ENCODE data around the gene WWOX.

Gene WWOX

DNA sequence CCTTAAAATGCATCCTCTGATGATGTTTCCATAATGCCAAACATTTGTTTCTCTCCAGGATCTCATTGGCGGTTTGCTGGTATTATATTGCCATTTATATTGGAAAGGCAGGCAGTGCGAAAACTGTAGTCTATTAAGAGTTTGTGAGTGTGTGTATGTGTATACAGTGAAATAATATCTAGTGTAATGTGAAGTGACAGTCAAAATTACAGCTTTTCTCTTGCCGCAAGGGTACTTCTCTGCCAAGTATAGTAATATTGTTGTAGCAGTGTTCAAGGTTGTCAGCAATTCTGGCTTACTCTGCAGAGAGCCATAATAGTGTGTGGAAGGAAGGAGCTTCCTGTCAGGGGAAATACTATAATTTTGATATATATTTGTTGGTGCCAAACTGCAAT lies 178.6 kb downstream of the WWOX start:
- DNase-seq = no peak

DNA sequence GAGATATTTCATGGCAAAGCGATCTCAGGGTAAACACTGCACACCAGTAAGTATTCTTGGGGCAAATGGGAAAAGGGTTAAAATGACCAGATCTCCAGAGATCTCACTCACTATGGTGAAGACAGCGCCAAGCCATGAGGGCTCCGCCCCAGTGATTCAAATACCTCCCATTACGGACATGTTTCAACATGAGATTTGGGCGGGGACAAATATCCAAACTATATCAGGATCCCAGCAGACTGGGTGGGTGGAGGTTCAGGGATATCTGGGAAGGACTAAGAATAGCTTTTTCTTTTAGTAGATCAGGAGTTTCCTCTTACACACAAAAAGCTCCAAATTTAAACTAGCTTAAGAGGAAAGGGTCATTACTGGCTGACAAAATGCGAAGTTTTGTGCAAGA lies 181.7 kb downstream of the WWOX start:
- DNase-seq = no peak

DNA sequence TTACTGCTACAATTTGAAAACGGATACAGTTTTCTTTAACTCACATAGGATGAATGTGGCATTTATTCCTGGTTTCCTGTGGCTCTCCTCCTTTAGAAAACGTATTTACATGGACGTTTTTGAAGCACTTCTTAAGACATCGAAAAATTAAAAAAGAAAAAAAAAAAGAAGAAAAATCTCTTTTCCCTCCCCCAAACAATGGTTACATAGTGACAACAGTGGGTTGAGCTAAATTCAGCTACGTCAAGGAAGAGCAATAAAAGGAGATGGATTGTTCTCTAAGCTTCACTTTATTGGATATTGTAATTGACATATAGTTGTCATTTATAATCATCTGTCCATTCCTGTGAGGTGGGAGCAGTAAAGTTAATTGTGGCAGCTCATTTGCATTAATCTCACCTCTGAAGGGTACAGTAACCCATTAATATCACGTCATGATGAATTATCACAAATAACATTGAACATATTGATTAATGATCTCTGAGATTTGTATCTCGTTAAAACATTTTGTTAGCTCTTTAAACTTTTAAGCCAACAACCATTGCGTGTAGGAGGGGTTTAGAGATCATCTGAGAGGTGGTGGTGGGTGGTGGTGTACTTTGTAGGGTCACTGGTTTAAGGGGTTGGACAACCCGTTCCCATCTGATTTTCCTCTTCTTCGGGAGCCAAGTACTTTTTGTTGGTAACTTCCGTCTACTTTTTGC lies 184.2 kb downstream of the WWOX start:
- no peak for DNase-seq

DNA sequence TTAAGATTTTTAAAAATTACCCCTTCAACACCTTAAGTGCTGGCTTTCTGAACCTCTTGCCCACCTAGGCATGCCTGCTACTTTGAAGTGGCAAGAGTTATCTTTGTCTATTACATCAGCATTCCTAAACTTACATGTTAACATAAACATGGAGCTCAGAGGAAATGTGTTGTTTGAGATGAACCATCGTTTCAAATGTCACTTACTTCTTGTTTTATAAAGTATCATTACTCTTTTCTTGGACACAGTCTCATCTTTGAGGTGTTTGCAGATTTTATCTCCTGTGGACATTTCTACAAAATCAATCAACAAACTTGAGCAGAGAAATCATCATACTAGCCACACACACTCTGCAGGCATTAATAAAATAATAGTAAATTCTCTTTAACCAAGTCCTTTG lies 184.9 kb downstream of the WWOX start:
- DNase-seq = no peak

DNA sequence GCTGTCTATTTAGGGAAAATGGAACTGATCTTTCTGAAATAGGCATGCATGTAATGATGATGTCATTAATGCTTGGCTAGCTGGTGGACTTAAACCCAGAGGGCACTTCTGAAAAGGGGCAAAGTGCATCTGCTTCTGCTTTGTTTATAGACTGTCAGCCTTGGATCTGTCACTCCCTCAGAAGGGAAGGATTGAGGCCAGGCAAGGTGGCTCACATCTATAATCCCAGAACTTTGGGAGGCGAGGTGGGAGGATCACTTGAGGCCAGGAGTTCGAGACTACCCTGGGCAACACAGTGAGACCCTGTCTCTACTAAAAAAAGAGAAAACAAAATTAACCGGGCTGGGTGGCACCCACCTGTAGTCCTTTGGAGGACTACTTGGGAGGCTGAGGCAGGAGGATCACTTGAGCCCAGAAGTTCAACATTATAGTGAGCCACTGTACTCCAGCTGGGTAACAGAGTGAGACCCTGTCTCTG lies 185.5 kb downstream of the WWOX start:
- no peak for DNase-seq

DNA sequence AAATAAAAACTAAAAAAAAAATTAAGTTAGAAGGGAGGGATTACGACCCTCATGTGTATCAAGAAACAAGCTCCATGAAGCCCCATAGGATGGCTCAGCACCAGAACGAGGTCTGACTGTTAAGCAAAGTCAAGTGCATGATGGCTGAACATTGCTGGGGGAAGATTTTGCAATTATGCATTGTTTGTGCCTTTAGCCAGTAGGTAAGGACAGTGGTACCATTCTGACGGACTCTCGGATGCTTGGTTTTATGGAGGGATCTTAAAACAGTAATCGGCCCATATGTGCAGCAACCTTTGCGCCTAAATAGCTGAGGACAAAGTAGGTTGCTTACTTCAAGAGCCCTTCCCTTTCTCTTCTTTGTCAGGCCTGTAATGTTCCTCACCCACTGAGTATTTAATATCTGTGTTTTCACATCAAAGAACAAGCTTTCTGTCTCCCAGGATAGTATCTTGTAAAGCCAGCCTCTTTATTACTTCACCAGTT lies 186.0 kb downstream of the WWOX start:
- DNase-seq = no peak

DNA sequence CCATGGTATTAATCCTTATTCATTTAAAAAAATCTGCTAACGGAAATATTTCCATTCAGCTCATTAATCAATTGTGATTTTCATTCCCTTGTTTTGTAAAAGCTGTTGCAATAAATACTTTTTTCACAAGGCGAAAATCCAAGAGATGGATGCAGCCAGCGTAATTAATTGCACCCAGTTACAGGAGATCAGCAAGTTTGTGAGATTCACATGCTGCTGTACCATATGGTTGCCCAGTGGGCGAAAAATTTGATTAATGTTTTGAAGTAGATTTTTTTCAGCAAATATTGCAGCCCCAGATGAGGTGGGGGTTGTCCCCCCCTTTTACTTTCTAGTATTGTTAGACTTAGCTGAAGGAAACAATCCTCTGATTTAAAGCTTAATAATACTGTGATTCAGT lies 186.6 kb downstream of the WWOX start:
- no peak for DNase-seq

DNA sequence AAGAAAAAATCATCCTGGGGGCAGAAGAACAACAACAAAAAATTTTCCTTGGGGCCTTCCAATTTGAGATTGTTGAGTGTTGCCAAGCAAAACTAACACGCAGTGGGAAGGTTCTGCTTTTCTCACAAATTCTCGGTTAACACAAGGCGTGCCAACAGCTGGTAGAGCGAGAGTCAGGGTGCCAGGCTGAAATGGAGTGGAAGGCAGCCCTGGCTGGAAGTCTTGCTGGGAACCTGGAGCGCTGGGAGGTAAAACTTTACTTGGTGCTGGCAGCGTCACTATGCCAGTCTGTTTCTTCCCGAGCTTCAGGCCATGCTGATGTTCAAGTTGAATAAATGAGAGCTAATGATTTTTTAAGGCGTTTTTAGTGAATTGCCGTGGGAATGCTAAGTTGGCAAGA lies 189.4 kb downstream of the WWOX start:
- DNase-seq = no peak

DNA sequence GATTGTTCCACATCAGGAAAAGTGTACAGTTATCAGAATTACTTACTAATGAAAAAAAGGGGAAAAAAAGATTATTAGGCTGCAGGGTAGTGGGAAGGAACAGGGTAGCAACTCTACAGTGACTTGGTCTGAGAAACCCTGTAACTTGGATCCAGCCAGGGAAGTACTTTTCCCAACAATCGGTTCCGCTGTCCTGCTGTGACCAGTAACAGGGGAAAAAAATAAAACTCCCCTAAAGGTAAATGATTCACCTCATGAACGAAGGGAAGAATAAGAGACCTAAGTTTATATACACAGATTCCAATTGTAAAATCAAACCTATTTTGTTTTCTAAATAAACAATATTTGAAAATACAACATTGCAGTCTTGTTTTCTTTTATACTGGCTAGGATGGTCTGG lies 189.9 kb downstream of the WWOX start:
- DNase-seq = no peak

DNA sequence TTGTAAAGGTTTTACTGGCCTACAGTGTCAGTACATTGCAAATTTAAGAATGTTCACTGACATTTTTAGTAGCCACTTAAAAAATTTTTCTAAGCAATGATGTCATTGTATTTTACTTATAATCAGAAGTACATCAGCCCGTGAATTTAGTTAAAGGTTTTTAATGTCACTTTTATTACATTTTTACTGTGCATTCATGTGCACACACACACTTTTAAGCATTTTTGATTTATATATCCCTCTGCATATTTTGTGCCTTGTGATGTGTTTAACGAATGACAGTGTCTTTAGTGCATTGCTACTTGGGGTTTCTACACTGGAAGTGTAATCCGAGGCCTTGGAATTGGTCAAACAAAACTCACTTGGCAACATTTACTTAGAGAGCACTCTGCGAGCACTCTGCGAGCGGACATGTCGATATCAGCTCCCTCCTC lies 190.4 kb downstream of the WWOX start:
- no peak for DNase-seq

DNA sequence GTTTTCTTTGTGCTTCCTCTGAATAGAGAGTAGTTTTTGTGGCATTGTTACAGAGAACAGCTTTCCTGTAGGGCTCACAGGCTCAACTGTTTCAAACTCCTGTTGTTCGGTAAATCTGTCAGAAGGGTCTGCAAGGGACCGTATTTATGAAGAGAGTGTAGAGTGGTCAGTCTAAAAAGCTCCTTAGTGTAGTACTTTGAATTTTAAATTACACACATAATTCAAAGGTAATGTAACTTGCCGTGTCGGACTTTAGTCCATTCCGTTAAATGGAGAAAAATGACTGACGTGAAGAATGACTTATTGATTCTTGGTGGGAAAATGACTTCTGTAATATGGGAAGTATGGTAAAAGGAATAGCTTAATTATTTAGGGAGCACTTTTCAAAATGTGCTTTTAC lies 190.9 kb downstream of the WWOX start:
- DNase-seq = no peak

DNA sequence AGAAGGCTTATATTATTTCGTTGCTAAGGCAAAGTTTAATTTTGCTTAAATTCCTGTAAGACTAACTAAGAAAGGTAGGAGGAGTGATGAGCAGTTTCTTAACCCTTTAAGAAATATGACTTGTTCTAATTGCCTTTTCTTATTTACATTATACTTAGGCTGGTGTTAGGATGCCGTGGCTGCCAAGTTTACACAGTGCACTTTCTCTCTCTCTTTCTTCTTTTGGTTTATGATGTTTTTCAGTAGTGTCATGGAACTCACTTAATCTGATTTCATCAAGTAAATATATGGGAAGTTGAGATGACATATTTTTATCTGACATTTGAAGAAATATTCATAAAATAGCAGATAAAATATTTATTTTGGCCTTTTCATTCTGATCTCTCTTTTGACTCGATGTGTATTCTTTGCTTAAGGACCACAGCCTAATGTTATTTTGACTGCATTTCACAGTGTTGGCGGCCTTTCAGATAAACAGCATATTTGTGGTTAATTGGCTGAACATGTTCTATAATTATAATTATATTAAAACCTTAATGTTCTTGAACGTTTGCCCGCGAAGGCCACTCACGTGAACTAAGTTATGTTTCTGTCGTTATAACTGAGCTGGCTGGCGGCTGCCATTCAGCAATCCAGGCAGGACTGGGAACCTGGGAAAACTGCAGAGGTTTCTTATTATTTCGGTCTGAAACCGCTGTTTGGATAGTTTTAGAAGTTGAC lies 191.6 kb downstream of the WWOX start:
- no peak for DNase-seq

DNA sequence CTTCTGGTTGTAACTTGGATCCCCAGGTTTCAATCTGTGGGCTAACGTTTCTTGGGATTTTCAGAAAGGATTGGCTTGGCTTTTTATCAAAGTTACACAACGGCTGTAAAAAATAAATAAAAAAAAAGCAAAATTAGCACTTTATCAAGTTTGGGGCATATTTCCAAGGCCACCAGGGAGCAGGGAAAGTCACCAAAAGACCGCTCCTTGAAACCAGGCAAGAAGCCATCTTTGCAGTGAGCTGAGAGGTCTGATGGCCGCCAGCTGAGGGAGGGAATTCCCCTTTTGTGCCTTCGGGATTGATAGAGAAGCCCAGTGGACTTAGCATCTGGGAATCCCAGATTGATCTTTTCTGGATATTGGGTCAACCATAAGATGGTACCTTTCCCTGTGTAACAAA lies 192.2 kb downstream of the WWOX start:
- no peak for DNase-seq

DNA sequence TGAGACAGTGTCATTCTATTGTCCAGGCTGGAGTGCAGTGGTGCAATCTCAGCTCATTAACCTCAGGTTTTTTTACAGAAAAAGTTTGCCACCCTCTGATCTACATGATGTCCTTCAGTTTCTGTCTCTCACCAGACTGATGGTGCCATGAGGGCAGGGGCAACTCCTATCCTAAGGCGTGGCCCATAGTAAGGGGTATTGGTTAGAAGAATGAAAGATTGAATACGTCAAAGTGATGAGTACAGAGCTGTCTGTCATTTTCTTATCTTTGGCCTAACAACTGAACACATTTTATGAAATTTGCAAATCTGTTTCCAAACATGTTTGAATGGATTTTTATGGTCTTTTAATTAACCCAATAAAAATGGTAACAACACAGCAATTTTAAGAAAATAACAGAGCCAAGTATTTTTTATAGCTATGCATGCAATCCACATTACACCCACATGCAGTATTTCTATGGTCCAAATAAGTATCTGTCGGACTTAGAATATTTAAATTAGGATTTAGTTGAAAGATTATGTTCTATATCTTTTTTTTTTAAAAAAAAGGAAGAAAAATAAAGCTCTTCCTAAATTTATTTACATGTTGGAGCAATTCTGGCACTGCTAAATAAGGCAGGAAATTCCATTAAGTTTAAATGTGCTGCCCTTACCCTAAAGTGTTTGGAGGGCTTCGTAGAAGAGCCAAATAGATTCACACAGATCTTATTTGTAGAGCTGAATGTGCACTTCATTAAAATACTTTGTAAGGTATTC lies 192.8 kb downstream of the WWOX start:
- no peak for DNase-seq

DNA sequence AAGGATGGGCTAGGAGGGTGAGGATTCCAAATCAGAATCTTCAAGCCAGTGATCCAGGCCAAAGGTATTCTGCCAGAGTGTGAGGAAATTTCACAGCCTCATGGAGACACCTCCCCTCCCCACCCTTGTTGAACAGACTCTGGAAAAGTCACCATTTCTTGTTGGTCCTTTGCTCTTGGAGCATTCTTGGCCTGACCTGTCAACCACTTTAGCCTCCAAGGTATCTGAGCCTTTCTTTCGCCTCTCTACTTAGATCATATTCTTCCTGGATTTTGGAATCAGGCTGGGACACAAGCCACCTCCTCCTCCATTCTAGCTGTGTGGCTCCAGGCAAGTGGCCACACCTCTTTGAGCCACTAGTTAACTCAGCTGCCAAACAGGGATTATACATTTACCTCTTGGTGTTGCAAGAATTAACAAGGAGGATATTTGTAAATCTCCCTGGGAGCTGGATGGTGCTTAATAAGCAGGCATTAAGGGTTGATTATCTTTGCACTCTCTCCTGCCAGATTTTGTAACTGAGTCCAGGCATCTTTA lies 193.5 kb downstream of the WWOX start:
- DNase-seq = no peak

DNA sequence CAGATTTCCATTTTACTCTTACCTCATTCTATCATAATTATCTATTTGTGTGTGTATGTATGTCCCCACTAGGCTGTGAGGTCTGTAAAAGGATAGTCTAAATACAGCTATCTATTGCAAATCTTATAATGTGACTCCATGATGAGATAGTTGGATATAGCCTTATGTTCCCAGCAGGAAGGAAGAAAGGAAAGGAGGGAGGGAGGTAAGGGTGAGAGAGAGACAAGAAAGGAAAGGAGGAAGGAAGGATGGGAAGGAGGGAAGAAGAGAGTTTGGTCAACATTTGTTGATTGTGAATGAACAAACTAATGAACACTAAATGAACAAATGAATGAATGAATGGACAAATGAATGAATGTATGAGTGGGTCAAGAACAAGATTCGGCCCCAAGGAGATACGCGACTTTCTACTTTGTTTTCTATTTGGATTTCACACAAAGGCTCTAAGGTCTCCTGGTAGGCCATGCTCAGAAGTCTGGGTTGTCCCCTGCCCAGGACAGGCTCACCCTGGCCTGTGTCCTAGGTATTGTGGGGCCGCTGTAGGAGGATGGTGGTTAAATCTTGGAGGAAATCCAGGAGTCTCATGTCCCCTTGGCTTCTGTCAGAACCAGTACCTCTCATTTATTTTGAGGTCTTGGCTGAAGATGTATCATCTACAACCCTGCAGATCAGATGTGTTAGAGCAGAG lies 195.2 kb downstream of the WWOX start:
- no peak for DNase-seq

DNA sequence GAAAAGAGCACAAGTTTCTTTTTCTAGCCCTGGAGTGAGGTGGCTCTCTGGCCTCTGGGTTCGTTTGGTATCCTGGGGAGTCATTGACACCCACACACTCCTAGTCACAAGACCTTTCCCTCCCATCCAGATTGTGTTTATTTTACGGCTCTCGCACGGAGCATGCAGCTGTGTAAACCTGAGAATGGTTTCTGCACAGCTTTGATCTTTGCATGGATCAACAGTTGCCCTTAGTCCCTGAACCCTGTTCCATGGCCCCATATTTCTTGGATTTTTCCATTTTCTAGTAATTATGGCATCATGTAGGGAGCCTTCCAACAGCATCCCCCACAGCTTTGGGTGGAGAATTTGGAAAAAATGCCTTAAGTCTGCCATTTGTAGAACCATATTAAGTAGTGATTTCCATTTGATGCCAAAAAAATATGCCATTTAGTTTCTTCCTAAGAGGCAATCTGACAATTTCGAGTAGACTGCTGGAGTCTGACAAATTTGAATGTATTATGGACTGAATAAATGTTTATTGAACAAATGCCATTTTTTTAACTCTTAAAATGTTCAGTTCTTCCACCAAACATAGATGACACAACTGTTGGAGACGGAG lies 197.7 kb downstream of the WWOX start:
- DNase-seq = no peak

DNA sequence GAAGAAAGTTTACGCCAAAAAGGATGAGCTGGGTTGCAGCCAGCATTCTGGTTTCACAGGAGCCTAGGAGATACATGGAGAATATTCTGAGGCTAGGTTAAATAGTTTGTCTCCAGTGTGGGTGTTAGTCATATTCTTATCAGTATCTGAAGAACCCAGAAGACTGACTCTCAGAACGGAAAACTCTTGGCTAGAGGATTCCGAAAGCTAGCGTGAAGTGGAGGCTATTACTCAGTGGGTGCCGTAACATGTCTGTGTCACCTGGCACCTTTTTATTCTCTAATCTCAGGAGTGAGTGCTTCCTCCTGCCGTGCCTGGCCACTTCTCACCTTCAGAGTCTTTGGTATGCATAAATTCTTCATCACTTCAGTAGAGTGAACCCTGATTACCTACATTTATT lies 199.5 kb downstream of the WWOX start:
- no peak for DNase-seq

DNA sequence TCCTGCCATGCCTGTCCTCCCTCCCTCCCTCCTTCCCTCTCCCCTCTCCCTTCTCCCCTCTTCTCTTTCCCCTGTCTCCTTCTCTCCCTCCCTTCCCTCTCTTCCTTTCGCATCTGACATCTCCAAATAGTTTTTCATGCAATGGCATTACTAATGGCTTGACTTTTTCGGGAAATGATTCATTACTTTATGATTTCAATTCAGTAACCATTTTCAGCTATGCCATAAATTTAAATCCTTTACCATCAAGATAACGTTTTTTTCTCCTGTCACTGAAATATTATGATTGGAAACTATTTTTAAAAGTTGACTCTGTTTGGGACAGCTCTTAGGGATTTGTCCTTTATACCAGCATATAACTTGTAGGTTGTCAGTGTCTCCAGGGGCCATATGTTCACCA lies 201.0 kb downstream of the WWOX start:
- DNase-seq = no peak

DNA sequence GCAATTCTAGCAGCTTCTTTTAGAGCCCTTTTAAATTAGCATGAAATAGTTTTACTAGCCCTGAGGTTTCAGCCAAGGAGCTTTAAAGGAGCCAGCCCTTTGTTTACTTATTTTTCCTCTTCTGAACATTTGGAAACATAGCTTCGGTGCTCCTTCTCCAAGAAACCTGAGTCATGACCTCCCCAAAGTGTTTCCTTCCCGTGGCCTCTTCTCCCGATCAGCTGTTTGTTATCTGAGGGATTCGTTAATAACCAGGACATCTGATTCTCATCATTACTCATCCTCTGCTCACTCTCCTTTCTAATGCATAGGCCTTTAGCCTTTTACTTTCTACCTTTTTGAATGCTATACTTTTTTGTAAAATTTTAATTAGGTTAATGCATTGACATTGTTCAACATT lies 204.5 kb downstream of the WWOX start:
- no peak for DNase-seq

DNA sequence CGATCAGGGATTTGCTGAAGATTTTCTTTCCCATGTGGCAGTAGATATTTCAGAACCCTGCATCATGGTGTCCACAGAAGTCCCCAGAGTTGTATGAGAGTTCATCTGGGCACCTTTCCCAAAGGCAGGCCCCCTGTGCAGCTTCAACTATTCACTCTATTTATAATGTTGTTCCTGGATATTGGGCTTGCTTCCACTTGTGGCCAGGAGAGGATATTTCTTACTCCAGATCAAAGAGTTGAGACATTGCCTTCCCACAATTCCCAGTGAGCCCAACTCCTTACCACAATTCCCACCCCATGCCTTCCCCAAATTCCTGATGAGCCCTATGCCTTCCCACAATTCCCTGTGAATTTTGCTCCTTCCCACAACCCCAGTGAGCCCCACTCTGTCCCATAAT lies 206.9 kb downstream of the WWOX start:
- no peak for DNase-seq

DNA sequence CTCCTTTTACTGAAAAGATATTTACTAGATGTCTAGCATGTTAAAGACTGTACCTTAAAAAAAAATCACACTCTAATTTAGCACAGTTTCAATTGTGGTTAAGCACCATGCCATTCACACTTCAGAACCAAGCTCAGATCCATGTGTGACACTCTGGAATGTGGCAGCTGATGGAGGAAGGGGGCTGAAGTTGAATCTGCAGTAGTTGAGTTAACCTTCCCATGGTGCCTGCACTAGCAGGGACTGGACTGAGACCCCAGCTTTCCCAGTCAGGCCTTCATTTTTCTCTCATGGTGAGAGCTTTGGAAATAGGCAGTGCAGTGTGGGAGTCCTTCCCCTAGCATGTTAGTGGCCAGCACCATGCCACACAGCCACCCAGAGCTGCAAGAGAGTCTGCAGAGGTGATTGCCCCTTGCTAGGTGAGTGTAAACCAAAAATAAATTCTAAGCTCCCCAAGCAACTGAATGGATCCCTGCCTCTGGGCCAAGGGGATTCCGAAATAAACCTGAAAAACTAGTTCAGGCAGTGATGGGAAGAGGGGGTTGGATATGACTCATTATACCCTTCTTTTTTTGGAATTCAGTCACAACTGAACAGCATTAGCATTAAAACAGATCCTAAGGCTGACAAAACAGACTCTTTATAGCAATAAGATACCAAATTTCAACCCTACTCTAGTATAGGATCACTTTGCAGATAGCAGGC lies 208.5 kb downstream of the WWOX start:
- no peak for DNase-seq

All from NCI-H69 (cell line).